GM21367 (cell line): Measurements from ENCODE around the gene GCK.
"Not testable (repeated sequence)": the region's sequence is repeated elsewhere in the genome, so short reads cannot be mapped to it uniquely, and the experiment has no call there.

Experiments
- ATAC-seq: cut with Tn5 transposase; IDR thresholded peaks from one replicate; pipeline ENCODE4 v1.9.1; 2021; ENCODE audit not compliant: unreplicated experiment

Gene GCK

GRCh38 chr7:44208085-44208484, 18.8 kb upstream of the GCK start:
- ATAC-seq: no peak

- ATAC-seq: no peak
Observed at GRCh38 chr7:44206008-44206407, 16.8 kb upstream of the GCK start.

GRCh38 chr7:44201813-44202212, 12.6 kb upstream of the GCK start:
- no peak for ATAC-seq

- peak; percentile 99 for ATAC-seq
Observed at GRCh38 chr7:44200699-44201461, 11.6 kb upstream of the GCK start, which contains the start of gene YKT6. Gene YKT6, plus strand, starts transcription at chr7:44200978. Its CDS starts 158 bp downstream, at chr7:44201136.

GRCh38 chr7:44200163-44200562, 10.9 kb upstream of the GCK start:
- not testable (repeated sequence) for ATAC-seq

- ATAC-seq: no peak
Observed at GRCh38 chr7:44197474-44197873, 8.2 kb upstream of the GCK start.

GRCh38 chr7:44196450-44196872, 7.2 kb upstream of the GCK start:
- ATAC-seq: no peak

GRCh38 chr7:44195889-44196288, 6.7 kb upstream of the GCK start:
- no peak for ATAC-seq

- no peak for ATAC-seq
Observed at GRCh38 chr7:44194562-44195145, 5.4 kb upstream of the GCK start.

GRCh38 chr7:44194069-44194468, 4.8 kb upstream of the GCK start:
- no peak for ATAC-seq

GRCh38 chr7:44193011-44193802, 4.0 kb upstream of the GCK start:
- ATAC-seq: no peak

GRCh38 chr7:44191171-44191570, 1.9 kb upstream of the GCK start:
- no peak for ATAC-seq

- no peak for ATAC-seq
Observed at GRCh38 chr7:44189993-44190872, 994 bp upstream of the GCK start.

- no peak for ATAC-seq
Observed at GRCh38 chr7:44188480-44189225, 586 bp downstream of the GCK start.

GRCh38 chr7:44187636-44188416, 1.4 kb downstream of the GCK start:
- no peak for ATAC-seq

GRCh38 chr7:44186736-44187135, 2.5 kb downstream of the GCK start:
- ATAC-seq: no peak

GRCh38 chr7:44185729-44186128, 3.5 kb downstream of the GCK start:
- no peak for ATAC-seq

GRCh38 chr7:44184873-44185446, 4.3 kb downstream of the GCK start:
- no peak for ATAC-seq
